CD14-positive monocyte (primary cell): ENCODE data around the gene UNC5A. TPM values are rescaled to one million over a fixed set of nuclear protein-coding genes. Genes with fewer than 3 reads are reported as not detected.
A peak's percentile ranks its signal among the peaks of the same experiment; 100 is the strongest.

Experiments
- DNase-seq, 3 donors: peaks; one replicate each; pipeline ENCODE4 v3.0.0-alpha.2; 2011 to 2022
- H2AFZ ChIP-seq: 2 replicates; pipeline ENCODE4 v1.6.0; 2012; ENCODE audit warnings: mild to moderate bottlenecking, low read depth, low read length, inconsistent platforms; ENCODE audit not compliant: insufficient read depth, poor library complexity, severe bottlenecking
- H3K27ac ChIP-seq, 2 donors: 1 replicate in 1 of 2; 2 replicates in 1 of 2; pipeline ENCODE4 v1.5.1; 2012 to 2013; ENCODE audit warnings: low read length in 2 of 2, control low read depth in 1 of 2, inconsistent platforms in 1 of 2, low read depth in 1 of 2, mild to moderate bottlenecking in 1 of 2
- H3K27me3 ChIP-seq, 2 donors: one replicate each; pipeline versions ENCODE4 v1.6.0 to v1.6.1; 2011 to 2013; ENCODE audit warnings: low read length in 2 of 2; ENCODE audit not compliant: control insufficient read depth in 2 of 2, insufficient read depth in 2 of 2
- H3K36me3 ChIP-seq, 2 donors: replicated peaks in 1 of 2; 1 replicate in 1 of 2; 2 replicates in 1 of 2; pipeline versions ENCODE4 v1.5.1 to v1.6.1; 2012 to 2013; ENCODE audit warnings: low read length in 2 of 2, control low read depth in 1 of 2, inconsistent platforms in 1 of 2, mild to moderate bottlenecking in 1 of 2; ENCODE audit not compliant: insufficient read depth in 2 of 2, control insufficient read depth in 1 of 2
- H3K4me1 ChIP-seq, 2 donors: 1 replicate in 1 of 2; 2 replicates in 1 of 2; pipeline versions ENCODE4 v1.5.1 to v1.6.1; 2012 to 2013; ENCODE audit warnings: low read length in 2 of 2, control low read depth in 1 of 2, inconsistent platforms in 1 of 2, mild to moderate bottlenecking in 1 of 2, moderate library complexity in 1 of 2; ENCODE audit not compliant: insufficient read depth in 2 of 2, control insufficient read depth in 1 of 2
- H3K4me2 ChIP-seq: replicated peaks from 2 replicates; pipeline ENCODE3; 2012; ENCODE audit warnings: low read length, moderate library complexity, mild to moderate bottlenecking; ENCODE audit not compliant: poor library complexity, severe bottlenecking; ENCODE audit errors: extremely low read depth
- H3K4me3 ChIP-seq, 3 experiments: fragments of 200-600 bp in 1 of 3; sonication (generic) in 1 of 3; replicated peaks in 1 of 3; 1 replicate in 2 of 3; 2 replicates in 1 of 3; pipeline ENCODE4 v1.5.1; 2011 to 2013; ENCODE audit warnings: low read length in 3 of 3, mild to moderate bottlenecking in 3 of 3, control low read depth in 2 of 3, low read depth in 2 of 3, inconsistent platforms in 1 of 3, moderate library complexity in 1 of 3
- H3K79me2 ChIP-seq: 2 replicates; pipeline ENCODE4 v1.6.0; 2012; ENCODE audit warnings: mild to moderate bottlenecking, control low read depth, inconsistent platforms, low read length, moderate library complexity; ENCODE audit not compliant: insufficient read depth
- H3K9ac ChIP-seq: 2 replicates; pipeline ENCODE4 v1.6.0; 2017; ENCODE audit warnings: low read length, mild to moderate bottlenecking; ENCODE audit not compliant: insufficient read depth, poor library complexity, severe bottlenecking
- H3K9me3 ChIP-seq, 2 donors: replicated peaks in 1 of 2; 1 replicate in 1 of 2; 2 replicates in 1 of 2; pipeline versions ENCODE4 v1.5.1 to v1.6.1; 2012 to 2013; ENCODE audit warnings: low read length in 2 of 2, control low read depth in 1 of 2; ENCODE audit not compliant: control insufficient read depth in 1 of 2, insufficient read depth in 1 of 2
- H4K20me1 ChIP-seq: 2 replicates; pipeline ENCODE4 v1.6.0; 2012; ENCODE audit warnings: mild to moderate bottlenecking, low read length, control low read depth, moderate library complexity; ENCODE audit not compliant: insufficient read depth
- H3K27ac Mint-ChIP-seq, 7 donors: one replicate each; pipeline ENCODE4 v1.8.0; 2020; ENCODE audit warnings: mild to moderate bottlenecking in 7 of 7, mixed read lengths in 7 of 7, moderate library complexity in 6 of 7, inconsistent platforms in 2 of 7
- H3K27me3 Mint-ChIP-seq, 3 donors: one replicate each; pipeline ENCODE4 v1.8.0; 2021 to 2022; ENCODE audit warnings: low read depth in 3 of 3, mild to moderate bottlenecking in 3 of 3, mixed read lengths in 3 of 3, moderate library complexity in 3 of 3, inconsistent platforms in 1 of 3
- H3K36me3 Mint-ChIP-seq, 2 donors: one replicate each; pipeline ENCODE4 v1.8.0; 2020; ENCODE audit warnings: mixed read lengths in 2 of 2, inconsistent platforms in 1 of 2, mild to moderate bottlenecking in 1 of 2
- H3K4me1 Mint-ChIP-seq: one replicate; pipeline ENCODE4 v1.8.0; 2020; ENCODE audit warnings: mild to moderate bottlenecking, mixed read lengths
- H3K4me3 Mint-ChIP-seq, 2 donors: one replicate each; pipeline ENCODE4 v1.8.0; 2020; ENCODE audit warnings: mild to moderate bottlenecking in 2 of 2, mixed read lengths in 2 of 2, moderate library complexity in 1 of 2
- H3K9me3 Mint-ChIP-seq, 7 donors: one replicate each; pipeline ENCODE4 v1.8.0; 2020 to 2022; ENCODE audit warnings: mixed read lengths in 7 of 7, mild to moderate bottlenecking in 6 of 7, moderate library complexity in 6 of 7, inconsistent platforms in 2 of 7
- WGBS: methylation state at CpG from one replicate; pipeline ENCODE4 v1.1.5; 2013; ENCODE audit warnings: missing lambda C conversion rate; ENCODE audit not compliant: insufficient coverage; 5-methylcytosine and 5-hydroxymethylcytosine counted together
- intact Hi-C, 2 donors: fragments of 100-400 bp; cut with micrococcal nuclease; formaldehyde crosslinking; loops; one replicate each; pipeline versions ENCODE4 v1.15.0 to v1.15.1; 2023
- polyA plus RNA-seq, 3 donors: library from polyadenylated mRNA; depleted of rRNA in 1 of 3; unstranded in 2 of 3; stranded (reverse) in 1 of 3; fragments of 300-500 nt in 2 of 3; fragments of >200 nt in 1 of 3; fragmentation: Illumina TruSeq in 2 of 3; gene quantifications; 1 replicate in 2 of 3; 2 replicates in 1 of 3; pipeline ENCODE4 v1.2.3, GENCODE V29; 2012 to 2021
- TF ChIP-seq, protein P1 (sequence below): fragments of 200-600 bp; IDR thresholded peaks from one replicate; pipeline ENCODE4 v1.8.0; 2022; ENCODE audit warnings: antibody characterized with exemption, mild to moderate bottlenecking

UNC5A gene
- polyA plus RNA-seq, 3 donors: 0.03 to 0.07 TPM; not detected in 1

- peaks cover 84% of the 10 kb centered on the region for H3K79me2 ChIP-seq
- peaks cover 0 to 2% (median 0%) of the 10 kb centered on the region in 3 donors for H3K27me3 Mint-ChIP-seq
- H3K4me3 Mint-ChIP-seq: peak overlapping the region; percentile 88 to 92
Measured at GRCh38 chr5:176897263-176897662, 86.9 kb downstream of the UNC5A start.

DNA sequence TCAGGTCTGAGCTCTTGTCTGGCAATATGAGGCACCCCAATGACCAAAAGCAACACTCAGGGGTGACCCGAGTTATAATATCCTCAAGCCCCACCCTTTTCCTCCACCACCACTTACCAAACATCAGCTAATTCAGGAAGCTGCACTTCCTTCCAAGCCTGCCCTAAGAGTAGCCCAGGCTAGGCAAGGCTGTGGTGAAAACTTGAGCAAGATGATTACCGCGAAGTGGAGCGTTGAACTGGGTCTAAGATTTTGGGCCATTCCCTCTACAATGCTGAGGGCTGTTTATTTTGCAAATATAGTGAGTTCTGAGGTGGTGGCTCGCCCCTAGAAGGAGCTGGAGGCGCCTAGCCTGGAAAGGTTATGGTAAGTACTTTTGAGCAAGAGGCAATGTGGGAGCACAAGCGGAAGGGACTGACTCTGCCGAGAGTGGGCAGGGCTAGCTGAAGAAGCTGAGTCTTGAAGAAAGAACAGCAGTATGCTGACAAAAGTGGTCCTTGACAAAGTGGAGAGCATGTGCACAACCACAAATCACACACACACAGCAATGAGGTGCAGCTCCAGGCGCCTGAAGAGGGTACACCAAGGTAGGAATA lies 89.0 kb downstream of the UNC5A start, which contains the start of gene HK3:
Gene HK3, minus strand, starts transcription at position 51 of the 596 bp plus-strand sequence. CDS start 3,187 bp downstream, outside the sequence.
- 0% methylated on average over 6 of the region's 9 CpGs for WGBS
- H3K36me3 Mint-ChIP-seq: peaks cover 24 to 47% of the 10 kb centered on the region in 2 donors
- H3K4me3 Mint-ChIP-seq: peak within 1 kb of the TSS; percentile 88 to 92

More at GRCh38 chr5:176897263-176897662, 86.9 kb downstream of the UNC5A start:
- H3K4me2 ChIP-seq: peak overlapping the region; percentile 94
- Mint-ChIP-seq H3K4me1 (peaks cover 98% of the 10 kb centered on the region), H3K9me3 (peaks cover 0 to 2% (median 0%) of the 10 kb centered on the region in 7 donors), H3K36me3 (peaks cover 38 to 54% of the 10 kb centered on the region in 2 donors), H3K27ac (peak overlapping the region; percentile 89 to 98 (median 97))
- H3K36me3 ChIP-seq: peaks cover 14 to 21% of the 10 kb centered on the region in 2 donors
- H2AFZ ChIP-seq: no peak overlapping the region
- peaks cover 96 to 100% of the 10 kb centered on the region in 2 donors for H3K4me1 ChIP-seq
- H3K9me3 ChIP-seq: no peaks in the 10 kb centered on the region
- H3K9ac ChIP-seq: peak overlapping the region; percentile 68
- no peaks in the 10 kb centered on the region for H3K27me3 ChIP-seq
- TF ChIP-seq, protein P1, sequence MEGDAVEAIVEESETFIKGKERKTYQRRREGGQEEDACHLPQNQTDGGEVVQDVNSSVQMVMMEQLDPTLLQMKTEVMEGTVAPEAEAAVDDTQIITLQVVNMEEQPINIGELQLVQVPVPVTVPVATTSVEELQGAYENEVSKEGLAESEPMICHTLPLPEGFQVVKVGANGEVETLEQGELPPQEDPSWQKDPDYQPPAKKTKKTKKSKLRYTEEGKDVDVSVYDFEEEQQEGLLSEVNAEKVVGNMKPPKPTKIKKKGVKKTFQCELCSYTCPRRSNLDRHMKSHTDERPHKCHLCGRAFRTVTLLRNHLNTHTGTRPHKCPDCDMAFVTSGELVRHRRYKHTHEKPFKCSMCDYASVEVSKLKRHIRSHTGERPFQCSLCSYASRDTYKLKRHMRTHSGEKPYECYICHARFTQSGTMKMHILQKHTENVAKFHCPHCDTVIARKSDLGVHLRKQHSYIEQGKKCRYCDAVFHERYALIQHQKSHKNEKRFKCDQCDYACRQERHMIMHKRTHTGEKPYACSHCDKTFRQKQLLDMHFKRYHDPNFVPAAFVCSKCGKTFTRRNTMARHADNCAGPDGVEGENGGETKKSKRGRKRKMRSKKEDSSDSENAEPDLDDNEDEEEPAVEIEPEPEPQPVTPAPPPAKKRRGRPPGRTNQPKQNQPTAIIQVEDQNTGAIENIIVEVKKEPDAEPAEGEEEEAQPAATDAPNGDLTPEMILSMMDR: no peak
- peak overlapping the region; percentile 63 to 82 (median 70) for H3K4me3 ChIP-seq
- peak overlapping the region; percentile 84 to 88 for H3K27ac ChIP-seq
- 63% methylated on average over 2 of the region's 3 CpGs for WGBS
- intact Hi-C loops: loop anchor here (5.0 to 10.0 kb wide), 3 partner anchors 100 to 352 kb away; partner anchors contain the start of genes CDHR2 (in 1 of the 2) and UIMC1 (in 1 of the 2)
- peaks cover 16% of the 10 kb centered on the region for H4K20me1 ChIP-seq
- DNase-seq: peak in 2 of 3 donors; percentile 53 to 77

More for the DNA sequence above, 89.0 kb downstream of the UNC5A start, which contains the start of gene HK3:
- Histone ChIP-seq H3K79me2 (peaks cover 63% of the 10 kb centered on the region), H3K4me1 (peaks cover 95 to 97% of the 10 kb centered on the region in 2 donors), H4K20me1 (no peaks in the 10 kb centered on the region), H3K27me3 (no peaks in the 10 kb centered on the region), H3K9me3 (no peaks in the 10 kb centered on the region), H3K4me2 (peak within 1 kb of the TSS; percentile 94), H3K36me3 (peaks cover 7 to 8% of the 10 kb centered on the region in 2 donors), H2AFZ (peak within 1 kb of the TSS; percentile 3), H3K9ac (peak within 1 kb of the TSS; percentile 68), H3K27ac (peak within 1 kb of the TSS; percentile 84 to 88), H3K4me3 (peak within 1 kb of the TSS; percentile 63 to 82 (median 70))
- intact Hi-C loops: loop anchor here (5.0 to 10.0 kb wide), 3 partner anchors 98 to 355 kb away; partner anchors contain the start of genes CDHR2 (in 1 of the 2) and UIMC1 (in 1 of the 2)
- Mint-ChIP-seq H3K9me3 (peaks cover 0 to 2% (median 0%) of the 10 kb centered on the region in 7 donors), H3K4me1 (peaks cover 97% of the 10 kb centered on the region), H3K27me3 (peaks cover 0 to 2% (median 0%) of the 10 kb centered on the region in 3 donors), H3K27ac (peak within 1 kb of the TSS; percentile 89 to 98 (median 97))
- TF ChIP-seq, protein P1: no peak
- DNase-seq: peak; percentile 77 to 83 (median 82)
